Measurements from ENCODE around the gene MME.

The MME gene

GRCh38 chr3:155217591-155217990 is 137.5 kb downstream of the MME start:
- TF ChIP-seq, protein P1, sequence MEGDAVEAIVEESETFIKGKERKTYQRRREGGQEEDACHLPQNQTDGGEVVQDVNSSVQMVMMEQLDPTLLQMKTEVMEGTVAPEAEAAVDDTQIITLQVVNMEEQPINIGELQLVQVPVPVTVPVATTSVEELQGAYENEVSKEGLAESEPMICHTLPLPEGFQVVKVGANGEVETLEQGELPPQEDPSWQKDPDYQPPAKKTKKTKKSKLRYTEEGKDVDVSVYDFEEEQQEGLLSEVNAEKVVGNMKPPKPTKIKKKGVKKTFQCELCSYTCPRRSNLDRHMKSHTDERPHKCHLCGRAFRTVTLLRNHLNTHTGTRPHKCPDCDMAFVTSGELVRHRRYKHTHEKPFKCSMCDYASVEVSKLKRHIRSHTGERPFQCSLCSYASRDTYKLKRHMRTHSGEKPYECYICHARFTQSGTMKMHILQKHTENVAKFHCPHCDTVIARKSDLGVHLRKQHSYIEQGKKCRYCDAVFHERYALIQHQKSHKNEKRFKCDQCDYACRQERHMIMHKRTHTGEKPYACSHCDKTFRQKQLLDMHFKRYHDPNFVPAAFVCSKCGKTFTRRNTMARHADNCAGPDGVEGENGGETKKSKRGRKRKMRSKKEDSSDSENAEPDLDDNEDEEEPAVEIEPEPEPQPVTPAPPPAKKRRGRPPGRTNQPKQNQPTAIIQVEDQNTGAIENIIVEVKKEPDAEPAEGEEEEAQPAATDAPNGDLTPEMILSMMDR (IDR thresholded peaks at IDR 0.05; ENCODE audit: low read depth, low read length): no peak
- peak; percentile 66 to 87 for DNase-seq (ENCODE audit: low read depth in 2 of 2)
- H3K4me3 ChIP-seq (replicated peaks in 1 of 2; ENCODE audit: low read depth in 2 of 2, low read length in 2 of 2): no peak overlapping the region

- DNase-seq (ENCODE audit: low read depth in 2 of 2): peak in 1 of 2 donors; percentile 30
Observed at GRCh38 chr3:155218462-155218861, 138.3 kb downstream of the MME start.

GRCh38 chr3:155219106-155219505 is 139.0 kb downstream of the MME start:
- no peak for DNase-seq (ENCODE audit: low read depth in 2 of 2)
- TF ChIP-seq, protein P1 (IDR thresholded peaks at IDR 0.05; ENCODE audit: low read depth, low read length): no peak
- H3K4me3 ChIP-seq (replicated peaks in 1 of 2; ENCODE audit: low read depth in 2 of 2, low read length in 2 of 2): no peak overlapping the region

More at GRCh38 chr3:155218462-155218861, 138.3 kb downstream of the MME start:
- TF ChIP-seq, protein P1 (IDR thresholded peaks at IDR 0.05; ENCODE audit: low read depth, low read length): no peak
- H3K4me3 ChIP-seq (replicated peaks in 1 of 2; ENCODE audit: low read depth in 2 of 2, low read length in 2 of 2): no peak overlapping the region

- no peak for DNase-seq (ENCODE audit: low read depth in 2 of 2)
- no peak overlapping the region for H3K4me3 ChIP-seq (replicated peaks in 1 of 2; ENCODE audit: low read depth in 2 of 2, low read length in 2 of 2)
- TF ChIP-seq, protein P1 (IDR thresholded peaks at IDR 0.05; ENCODE audit: low read depth, low read length): no peak
Observed at GRCh38 chr3:155225417-155225816, 145.3 kb downstream of the MME start.

DNA sequence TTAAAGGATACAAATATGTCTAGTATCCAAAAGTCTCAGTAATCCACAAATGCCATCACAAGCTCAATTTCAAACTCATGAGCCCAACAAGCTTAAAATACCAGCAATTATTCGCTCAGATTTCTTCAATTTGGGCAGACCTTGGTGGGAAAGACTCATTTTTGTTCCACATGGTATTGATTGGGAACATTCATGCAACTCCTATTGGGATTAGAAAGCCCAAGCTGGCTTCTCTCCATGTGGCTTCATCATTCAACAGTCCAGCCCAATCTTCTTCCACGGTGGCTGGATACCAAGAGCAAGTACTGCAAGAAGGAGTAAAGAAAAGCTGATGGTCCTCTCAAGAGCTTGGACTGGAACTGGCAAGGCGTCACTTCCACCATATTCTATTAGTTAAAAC is 147.0 kb downstream of the MME start:
- no peak overlapping the region for H3K4me3 ChIP-seq (replicated peaks in 1 of 2; ENCODE audit: low read depth in 2 of 2, low read length in 2 of 2)
- no peak for DNase-seq (ENCODE audit: low read depth in 2 of 2)
- TF ChIP-seq, protein P1 (IDR thresholded peaks at IDR 0.05; ENCODE audit: low read depth, low read length): no peak

- no peak overlapping the region for H3K4me3 ChIP-seq (replicated peaks in 1 of 2; ENCODE audit: low read depth in 2 of 2, low read length in 2 of 2)
- TF ChIP-seq, protein P1 (IDR thresholded peaks at IDR 0.05; ENCODE audit: low read depth, low read length): no peak
- DNase-seq (ENCODE audit: low read depth in 2 of 2): no peak
Observed at GRCh38 chr3:155228676-155229075, 148.6 kb downstream of the MME start.

GRCh38 chr3:155229086-155229485 is 149.0 kb downstream of the MME start:
- no peak overlapping the region for H3K4me3 ChIP-seq (replicated peaks in 1 of 2; ENCODE audit: low read depth in 2 of 2, low read length in 2 of 2)
- DNase-seq (ENCODE audit: low read depth in 2 of 2): no peak

More at GRCh38 chr3:155229086-155229485, 149.0 kb downstream of the MME start:
- TF ChIP-seq, protein P1 (IDR thresholded peaks at IDR 0.05; ENCODE audit: low read depth, low read length): no peak

Data from cardiac fibroblast (primary cell).